ENCODE measurements around the gene PCGF6.
"Not testable (repeated sequence)": the region's sequence is repeated elsewhere in the genome, so short reads cannot be mapped to it uniquely, and the experiment has no call there.

PCGF6 gene

DNA sequence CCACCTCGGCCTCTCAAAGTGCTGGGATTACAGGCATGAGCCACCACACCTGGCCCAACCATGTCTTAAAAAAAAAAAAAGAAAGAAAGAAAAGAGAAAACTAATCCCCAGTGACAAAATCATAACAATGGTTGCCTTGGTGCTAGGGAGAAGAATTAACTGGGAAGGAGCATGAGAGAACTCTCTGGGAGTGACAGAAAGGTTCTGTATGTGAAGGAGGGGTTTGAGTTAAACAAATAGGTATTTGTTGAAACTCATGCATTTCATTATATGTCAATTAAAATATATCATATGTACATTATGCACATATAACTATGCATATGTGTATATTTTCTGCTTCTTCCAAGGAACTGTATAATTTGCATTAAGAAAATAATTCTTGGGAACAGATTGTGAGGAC is 40.7 kb downstream of the PCGF6 start:
- no peak for DNase-seq

DNA sequence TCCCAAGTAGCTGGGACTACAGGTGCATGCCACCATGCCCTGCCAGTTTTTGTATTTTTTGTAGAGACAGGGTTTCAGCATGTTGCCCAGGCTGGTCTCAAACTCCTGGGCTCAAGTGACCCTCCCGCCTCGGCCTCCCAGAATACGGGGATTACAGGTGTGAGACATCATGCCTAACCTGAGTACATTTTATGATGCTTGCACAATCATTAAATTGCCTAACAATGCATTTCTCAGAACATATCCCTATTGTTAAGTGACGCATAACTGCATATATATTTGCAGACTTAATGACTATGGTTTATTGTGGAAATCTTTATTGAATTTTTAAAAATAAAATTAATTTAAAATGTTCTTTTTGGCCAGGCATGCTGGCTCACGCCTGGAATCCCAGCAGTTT is 43.3 kb downstream of the PCGF6 start:
- DNase-seq: no peak

DNA sequence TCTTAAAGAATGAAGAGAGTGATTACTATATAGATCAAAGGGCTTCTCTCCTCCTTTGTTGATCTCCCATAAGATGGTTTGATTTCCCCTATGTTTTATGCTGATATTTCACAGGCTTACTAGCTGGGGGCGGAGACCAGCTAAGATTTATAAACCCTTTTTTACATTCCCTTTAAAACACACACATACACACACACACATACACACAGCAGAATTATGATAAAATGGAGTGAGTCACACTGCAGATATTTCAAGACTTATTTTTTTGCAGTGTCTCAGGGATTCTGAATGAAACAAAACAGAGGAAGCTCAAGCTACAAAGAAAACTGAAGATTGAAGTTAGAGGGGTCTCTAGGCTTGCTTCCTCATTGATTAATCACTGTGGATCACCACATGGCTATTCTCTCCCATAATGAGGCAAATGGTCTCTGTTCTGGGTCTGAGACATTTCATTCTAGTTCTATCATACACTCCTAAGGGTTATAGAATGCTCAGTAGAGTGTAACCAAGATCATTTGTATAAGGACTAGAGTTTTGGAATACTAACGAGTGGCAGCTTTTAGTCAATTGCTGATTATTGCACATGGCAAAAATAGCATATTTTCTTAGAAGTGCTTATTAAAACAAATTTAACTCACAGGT is 55.4 kb downstream of the PCGF6 start:
- no peak for DNase-seq

DNA sequence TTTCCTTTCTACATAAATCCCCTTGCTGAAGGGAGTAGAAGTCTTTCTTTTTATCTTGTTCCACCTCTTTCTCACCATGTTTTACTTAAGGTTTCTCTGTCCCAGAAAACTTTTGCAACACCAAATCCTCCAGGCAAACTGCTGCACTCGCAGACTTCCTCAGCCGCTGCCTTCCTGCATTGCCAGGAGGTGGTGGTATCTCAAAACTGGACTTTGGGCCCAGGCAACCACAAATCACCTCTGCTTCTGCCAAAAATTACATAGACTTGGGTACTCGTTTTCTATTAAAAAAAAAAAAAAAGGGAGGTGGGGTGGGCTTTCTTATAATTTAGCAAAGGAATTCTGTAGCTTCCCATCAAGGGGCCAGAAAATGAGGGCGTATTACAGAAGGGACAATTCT is 59.4 kb downstream of the PCGF6 start:
- no peak for DNase-seq

DNA sequence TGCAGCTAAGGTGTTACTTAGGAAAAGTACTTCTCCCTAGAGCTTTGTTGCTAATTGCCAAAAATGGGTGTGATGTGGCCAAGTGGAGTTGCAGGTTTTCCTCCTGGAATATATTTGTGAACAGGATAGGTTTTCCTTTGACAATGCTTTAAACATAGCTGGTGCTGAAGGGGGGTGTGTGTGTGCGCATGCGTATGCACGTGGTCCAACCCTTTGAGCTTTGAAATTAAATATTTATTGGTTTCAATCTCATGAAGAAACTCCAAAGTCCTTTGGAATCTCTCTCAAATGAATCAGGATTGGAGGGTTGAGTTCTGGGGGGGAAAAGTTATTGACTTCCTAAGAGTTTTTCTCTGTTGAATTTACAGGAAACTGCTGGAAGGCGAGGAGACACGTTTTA is 62.9 kb downstream of the PCGF6 start:
- DNase-seq: no peak

DNA sequence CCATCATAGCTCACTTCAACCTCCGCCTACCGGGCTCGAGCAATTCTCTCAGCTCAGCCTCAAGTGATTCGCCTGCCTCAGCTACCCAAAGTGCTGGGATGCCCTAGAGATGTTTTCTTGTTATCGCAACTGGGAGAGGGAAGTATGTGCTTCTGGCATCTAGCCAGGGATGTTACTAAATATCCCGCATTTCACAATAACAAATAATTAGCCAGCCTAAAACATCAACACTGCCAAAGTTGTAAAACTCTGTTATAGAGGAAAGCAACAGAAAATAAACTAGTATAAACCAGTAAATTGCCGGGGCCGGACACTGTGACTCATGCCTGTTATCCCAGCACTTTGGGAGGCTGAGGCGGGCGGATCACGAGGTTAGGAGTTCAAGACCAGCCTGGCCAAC is 66.8 kb downstream of the PCGF6 start:
- DNase-seq: no peak

DNA sequence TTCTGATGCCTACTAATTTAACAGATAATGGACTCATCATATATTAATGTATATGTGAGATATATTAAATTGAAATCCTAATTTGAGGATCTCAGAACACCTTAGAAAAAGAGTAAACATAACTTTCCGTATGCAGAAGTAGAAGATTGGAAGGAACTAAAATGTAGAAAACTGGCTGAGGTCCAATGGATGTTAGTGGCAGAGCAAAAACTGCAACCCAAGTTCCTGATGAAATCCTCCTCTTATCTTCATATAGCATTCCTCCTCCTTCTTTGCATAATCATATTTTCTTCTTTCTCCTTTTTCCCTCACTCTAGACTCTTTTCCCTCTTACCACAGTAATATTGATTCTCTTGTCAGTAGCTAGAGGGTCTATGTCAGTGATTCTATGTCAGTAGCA is 68.0 kb downstream of the PCGF6 start:
- DNase-seq: no peak

DNA sequence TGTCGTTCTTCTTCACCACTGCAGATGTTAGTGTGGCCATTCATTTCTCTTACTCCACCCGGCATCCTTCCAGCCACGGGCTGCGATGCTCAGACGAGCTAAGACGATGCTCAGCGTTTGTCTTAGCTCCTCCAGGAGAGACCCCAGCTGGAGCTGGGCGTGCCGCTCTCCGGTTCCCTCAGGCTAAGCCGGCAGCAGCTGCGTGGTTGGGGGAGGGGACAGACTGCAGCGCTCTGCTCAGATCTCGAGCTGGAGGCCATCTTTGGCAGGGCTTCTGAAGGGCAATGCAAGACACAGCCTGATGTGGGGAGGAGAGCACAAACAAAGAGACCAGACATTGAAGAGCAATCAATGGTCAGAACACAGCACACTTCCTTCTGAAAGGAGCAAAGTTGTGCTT is 69.2 kb downstream of the PCGF6 start:
- DNase-seq: no peak

DNA sequence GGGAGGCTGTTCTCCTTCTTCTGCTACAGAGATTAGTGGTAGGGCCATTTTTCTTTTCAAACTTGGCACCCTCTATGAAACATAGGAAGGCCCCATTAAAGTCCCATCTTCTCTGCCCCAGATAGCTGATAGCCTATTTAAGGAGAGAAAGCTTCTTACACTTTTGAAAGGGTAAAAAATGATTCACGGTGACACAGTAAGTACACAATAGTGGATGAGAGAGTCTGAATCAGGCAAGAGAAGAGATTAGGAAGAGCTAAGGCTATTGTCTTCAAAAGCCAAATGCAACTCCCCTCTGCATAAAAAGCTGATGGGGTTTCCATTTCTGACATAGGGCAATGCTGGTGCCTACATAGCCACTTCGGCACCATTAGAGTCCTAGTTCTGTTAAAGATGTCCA is 70.4 kb downstream of the PCGF6 start:
- DNase-seq: no peak

DNA sequence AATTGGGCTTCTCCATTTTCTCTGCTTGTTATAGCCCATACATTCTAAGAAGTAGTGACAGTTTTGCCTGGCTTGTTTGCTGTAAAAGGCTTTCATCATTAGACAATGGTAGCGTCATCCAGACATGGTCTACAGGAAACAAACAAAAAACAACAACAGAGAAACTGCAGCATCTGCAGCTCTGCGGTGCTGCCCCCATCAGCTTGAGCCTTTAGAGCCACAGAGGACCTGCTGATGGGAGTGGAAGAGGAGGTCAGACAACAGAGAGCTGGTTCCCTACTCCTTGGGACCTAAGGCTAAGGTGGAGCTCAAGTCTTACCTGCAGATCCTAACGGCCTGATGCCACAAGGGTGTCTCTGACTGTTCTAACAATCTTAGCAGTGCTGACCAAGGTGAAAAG is 70.9 kb downstream of the PCGF6 start:
- DNase-seq: no peak

DNA sequence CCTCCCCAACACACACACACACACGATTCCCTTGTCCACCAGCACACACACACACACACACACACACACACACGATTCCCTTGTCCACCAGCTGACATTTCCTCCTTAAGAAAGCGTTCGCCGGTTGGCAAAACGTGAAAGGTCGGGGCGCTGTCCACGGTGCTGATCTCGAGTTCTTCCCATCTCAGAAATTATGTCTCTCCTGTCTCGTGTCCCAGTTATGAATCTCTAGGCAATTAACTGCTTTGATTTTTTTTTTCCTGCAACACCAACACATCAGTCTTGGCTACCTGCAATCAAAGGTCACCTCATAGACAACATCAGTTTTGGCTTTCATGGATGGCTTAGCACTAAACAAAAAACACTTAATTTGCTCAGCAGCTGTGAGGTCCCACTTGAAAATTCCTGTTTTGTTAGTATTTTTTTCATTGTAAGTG is 72.1 kb downstream of the PCGF6 start:
- peak; percentile 21 for DNase-seq

DNA sequence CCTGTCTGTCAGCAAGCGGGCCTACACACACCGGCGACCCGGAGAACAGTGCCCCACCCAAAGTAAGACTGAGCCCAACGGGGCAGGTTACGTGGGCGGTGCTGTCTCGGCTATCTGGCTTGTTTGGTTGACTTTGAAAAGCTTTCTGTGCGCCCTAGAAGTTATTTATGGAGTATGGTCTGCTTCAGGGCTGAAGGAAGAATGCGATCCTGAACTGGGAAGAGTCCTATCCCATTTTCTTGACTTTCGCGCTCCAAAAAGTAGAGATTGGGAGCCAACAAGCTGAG is 72.5 kb downstream of the PCGF6 start:
- DNase-seq: no peak

DNA sequence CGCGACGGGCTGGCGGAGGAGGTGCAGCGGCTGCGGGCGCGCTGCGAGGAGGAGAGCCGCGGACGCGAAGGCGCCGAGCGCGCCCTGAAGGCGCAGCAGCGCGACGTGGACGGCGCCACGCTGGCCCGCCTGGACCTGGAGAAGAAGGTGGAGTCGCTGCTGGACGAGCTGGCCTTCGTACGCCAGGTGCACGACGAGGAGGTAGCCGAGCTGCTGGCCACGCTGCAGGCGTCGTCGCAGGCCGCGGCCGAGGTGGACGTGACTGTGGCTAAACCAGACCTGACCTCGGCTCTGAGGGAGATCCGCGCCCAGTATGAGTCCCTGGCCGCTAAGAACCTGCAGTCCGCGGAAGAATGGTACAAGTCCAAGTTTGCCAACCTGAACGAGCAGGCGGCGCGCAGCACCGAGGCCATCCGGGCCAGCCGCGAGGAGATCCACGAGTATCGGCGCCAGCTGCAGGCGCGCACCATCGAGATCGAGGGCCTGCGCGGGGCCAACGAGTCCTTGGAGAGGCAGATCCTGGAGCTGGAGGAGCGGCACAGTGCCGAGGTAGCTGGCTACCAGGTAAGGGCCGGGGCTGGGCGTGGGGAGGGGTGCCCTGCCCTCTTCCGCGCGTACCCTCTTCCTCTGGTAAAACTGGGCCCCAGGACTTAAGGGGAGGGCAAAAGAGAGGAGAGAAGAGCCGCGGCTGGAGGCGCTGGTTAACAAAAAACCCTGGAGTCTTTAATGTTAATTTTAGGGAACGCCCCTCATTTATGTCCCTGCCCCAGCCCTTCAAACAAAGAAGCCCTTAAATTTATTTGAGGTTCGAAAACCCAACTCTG is 73.0 kb downstream of the PCGF6 start:
- DNase-seq: no peak

DNA sequence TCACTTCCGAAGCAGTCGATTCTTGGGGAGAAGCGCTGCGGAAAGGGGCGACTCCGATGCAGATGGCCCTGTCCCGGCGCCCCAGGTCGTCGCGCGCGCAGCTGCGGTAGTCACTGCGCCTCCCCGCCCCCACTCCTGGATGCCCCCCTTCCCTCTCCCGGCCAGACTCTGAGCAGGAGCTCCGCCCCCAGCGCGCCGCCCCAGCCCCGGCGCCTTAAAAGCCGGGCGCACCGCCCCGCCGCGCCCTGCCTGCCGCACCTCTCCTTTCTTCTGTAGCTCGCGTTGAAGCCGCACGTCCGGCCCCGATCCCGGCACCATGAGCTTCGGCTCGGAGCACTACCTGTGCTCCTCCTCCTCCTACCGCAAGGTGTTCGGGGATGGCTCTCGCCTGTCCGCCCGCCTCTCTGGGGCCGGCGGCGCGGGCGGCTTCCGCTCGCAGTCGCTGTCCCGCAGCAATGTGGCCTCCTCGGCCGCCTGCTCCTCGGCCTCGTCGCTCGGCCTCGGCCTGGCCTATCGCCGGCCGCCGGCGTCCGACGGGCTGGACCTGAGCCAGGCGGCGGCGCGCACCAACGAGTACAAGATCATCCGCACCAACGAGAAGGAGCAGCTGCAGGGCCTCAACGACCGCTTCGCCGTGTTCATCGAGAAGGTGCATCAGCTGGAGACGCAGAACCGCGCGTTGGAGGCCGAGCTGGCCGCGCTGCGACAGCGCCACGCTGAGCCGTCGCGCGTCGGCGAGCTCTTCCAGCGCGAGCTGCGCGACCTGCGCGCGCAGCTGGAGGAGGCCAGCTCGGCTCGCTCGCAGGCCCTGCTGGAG is 73.8 kb downstream of the PCGF6 start, which contains the start of gene INA:
Gene INA (plus strand): TSS at position 243 of the 817 bp plus-strand sequence. CDS start 74 bp downstream, at position 317.
- no peak for DNase-seq

DNA sequence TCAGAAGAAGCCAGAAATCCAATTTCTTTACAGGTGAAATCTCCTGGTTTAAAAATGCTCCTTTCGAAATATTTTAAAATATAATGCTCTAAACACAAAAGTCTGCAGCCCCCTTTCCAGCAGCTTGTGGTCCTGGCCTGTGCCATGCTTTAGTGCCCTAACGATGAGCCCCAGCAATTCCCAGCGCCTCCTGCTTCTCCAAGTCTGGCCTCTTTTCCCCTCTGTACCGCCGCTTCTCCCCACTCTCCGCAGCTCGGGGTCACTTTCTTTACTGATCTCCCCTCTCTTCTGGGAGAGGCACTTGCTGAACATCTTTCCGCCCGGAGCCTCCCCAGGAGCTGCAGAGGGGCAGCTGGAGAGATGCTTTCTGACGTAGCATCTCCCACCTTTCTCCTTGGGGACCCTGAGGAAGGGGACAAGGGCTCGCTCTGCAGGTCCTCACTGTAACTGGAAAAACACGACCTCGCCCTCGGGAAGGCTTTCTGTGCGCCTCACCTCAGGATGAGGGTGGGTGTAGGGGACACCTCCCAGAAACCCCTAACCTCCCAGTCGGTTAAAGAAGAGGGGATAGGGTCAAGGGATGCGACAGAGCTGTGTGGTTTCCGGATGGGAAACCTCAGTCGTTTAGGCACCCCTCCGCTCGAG is 74.6 kb downstream of the PCGF6 start:
- DNase-seq: no peak

DNA sequence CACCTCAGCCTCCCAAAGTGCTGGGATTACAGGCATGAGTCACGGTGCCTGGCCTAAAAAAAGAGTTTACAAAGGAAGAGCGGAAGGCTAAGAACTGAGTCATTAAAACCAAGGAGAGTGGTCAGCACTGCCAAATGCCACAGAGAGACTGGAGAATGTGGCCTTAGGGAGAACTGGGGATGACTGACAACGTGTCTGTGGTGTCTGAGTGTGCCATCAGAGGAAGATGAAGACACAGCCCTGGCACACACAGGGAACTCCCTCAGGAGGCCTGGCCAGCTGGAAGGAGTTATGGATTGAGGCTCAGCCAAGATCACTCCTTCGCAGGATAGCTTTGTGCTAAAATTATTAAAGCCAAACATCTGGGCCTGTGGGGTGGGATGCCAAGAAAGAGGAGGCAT is 77.9 kb downstream of the PCGF6 start:
- DNase-seq: no peak

DNA sequence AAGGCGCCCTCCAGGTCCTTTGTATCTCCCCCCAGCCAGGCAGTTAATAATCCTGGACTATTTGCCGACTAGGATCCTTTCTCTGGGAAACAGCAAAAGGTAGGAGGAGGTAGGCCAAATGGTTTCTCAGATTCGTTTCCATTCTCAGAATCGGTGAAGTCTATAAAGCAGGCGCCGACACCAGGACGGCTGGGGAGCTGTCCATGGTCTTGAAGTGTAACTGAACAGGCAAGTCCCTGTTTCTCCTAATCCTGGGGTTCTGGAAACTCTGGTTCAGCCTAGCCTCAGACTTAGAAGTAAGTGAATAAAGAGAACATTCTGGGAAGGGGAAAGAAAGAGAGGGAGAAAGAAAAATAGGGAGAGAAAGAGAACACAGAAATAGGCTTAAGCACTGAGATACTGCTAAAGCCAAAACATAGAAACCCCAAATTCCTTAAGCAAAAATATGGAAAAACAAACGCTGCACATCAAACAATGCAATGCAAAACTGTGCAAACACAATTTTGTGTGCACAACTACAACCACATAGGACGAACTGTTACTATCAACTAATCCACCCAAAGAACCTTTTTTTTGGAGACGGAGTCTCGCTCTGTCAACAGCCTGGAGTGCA is 85.1 kb downstream of the PCGF6 start:
- DNase-seq: peak; percentile 8

DNA sequence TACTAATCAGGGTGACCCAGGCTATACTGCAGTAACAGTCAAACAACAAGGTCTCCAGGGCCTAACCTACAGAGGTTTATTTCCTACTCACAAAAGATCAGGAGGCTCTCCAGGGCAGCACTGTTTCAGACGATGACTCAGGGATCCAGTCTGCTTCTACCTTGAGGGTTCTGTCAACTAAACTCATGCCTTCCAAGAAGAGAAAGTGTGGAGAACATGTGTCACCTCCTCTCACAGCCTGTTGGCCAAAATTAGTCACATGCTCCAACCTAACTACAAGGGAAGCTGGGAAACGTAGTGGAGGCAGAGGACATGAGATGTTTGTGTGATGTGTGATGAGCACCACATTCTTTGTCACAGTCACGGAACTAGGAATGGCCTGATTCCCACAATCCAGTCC is 88.7 kb downstream of the PCGF6 start:
- no peak for DNase-seq

DNA sequence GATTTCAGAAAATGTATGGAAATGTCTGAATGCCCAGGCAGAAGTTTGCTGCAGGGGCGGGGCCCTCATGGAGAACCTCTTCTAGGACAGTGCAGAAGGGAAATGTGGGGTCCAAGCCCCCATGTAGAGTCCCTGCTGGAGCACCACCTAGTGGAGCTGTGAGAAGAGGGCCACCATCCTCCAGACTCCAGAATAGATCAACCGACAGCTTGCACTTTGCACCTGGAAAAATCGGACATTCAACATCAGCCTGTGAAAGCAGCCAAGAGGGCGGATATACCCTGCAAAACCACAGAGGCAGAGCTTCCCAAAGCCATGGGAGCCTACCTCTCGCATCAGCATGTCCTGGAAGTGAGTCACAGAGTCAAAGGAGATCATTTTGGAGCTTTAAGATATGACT is 91.0 kb downstream of the PCGF6 start:
- no peak for DNase-seq

DNA sequence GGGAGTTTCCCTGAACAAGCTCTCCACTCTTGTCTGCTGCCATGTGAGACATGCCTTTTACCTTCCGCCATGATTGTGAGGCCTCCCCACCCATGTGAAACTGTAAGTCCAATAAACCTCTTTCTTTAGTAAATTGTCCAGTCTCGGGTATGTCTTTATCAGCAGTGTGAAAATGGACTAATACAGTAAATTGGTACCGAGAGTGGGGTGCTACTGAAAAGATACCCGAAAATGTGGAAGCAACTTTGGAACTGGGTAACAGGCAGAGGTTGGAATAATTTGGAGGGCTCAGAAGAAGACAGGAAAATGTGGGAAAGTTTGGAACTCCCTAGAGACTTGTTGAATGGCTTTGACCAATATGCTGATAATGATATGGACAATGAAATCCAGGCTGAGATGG is 92.0 kb downstream of the PCGF6 start:
- DNase-seq: not testable (repeated sequence)

DNA sequence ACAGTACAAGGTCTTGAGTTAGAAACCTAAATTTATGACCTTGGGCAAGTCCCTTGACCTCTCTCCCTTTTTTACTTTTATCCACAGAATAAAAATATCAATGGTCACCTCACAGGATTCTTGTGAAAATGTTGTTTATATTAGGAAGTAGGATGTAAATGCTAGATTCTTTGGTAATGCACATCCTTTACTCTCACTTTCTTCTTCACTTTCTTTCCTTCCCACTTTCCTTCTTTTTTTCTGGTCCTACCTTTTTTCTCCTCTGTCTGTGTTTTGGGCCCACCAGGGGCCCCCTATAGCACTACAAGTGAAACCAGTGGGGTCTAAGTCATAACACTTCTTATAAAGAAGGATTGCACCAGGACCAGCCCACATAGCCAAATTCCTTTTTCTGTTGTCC is 93.1 kb downstream of the PCGF6 start:
- no peak for DNase-seq

DNA sequence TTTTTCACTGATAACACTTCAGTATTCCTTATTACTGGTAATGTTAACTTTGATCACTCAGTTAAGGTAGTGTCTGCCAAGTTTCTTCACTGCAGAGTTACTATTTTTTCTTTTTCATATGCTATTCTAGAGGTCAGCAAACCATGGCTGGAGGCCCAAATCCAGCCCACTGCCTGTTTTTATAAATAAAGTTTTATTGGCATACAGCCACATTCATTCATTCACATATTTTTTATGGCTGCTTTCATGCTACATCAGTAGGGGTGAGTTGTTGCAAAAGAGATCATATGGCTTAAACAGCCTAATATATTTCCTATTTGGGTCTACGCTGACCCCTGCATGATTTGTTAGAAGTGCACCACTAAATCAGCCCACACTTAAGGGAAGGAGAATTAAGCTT is 94.3 kb downstream of the PCGF6 start:
- no peak for DNase-seq

All from CD4-positive, alpha-beta T cell treated with Interleukin-10 for 1 hour (primary cell).